Gastroesophageal sphincter (tissue), 4 donors: ENCODE results near the gene STRN. TPM values are rescaled to one million over a fixed set of nuclear protein-coding genes. Genes with fewer than 3 reads are reported as not detected.

Experiments
- ATAC-seq: fragments of 150-250 bp; one replicate; pipeline ENCODE4 v1.9.1; 2016; ENCODE audit warnings: mild to moderate bottlenecking, moderate library complexity
- H3K27ac ChIP-seq, 4 donors: fragments of 200-600 bp; sonication (generic) in 3 of 4; 1 replicate in 3 of 4; 2 replicates in 1 of 4; pipeline ENCODE4 v1.5.1; 2016 to 2019
- H3K27me3 ChIP-seq: fragments of 200-600 bp; sonication (generic); one replicate; pipeline ENCODE4 v1.5.1; 2019
- H3K36me3 ChIP-seq, 2 donors: fragments of 200-600 bp; sonication (generic); one replicate each; pipeline ENCODE4 v1.5.1; 2019; ENCODE audit warnings: control low read depth in 1 of 2
- H3K4me1 ChIP-seq, 3 donors: fragments of 200-600 bp; sonication (generic); 1 replicate in 2 of 3; 2 replicates in 1 of 3; pipeline ENCODE4 v1.5.1; 2016 to 2019; ENCODE audit warnings: control low read depth in 2 of 3
- H3K4me3 ChIP-seq, 2 donors: fragments of 200-600 bp; sonication (generic); one replicate each; pipeline ENCODE4 v1.5.1; 2019; ENCODE audit warnings: mild to moderate bottlenecking in 1 of 2, moderate library complexity in 1 of 2
- H3K9me3 ChIP-seq, 3 donors: fragments of 200-600 bp; sonication (generic); one replicate each; pipeline ENCODE4 v1.5.1; 2017 to 2019; ENCODE audit warnings: control low read depth in 2 of 3
- EP300 ChIP-seq: sonication (generic); formaldehyde crosslinking; IDR thresholded peaks from one replicate; pipeline ENCODE4 v1.6.1; 2017; ENCODE audit warnings: antibody characterized with exemption, mild to moderate bottlenecking
- POLR2A ChIP-seq, 2 donors: fragments of 450-650 bp; IDR thresholded peaks; one replicate each; pipeline ENCODE4 v1.6.1; 2017; ENCODE audit warnings: antibody characterized with exemption in 2 of 2, mild to moderate bottlenecking in 2 of 2, moderate library complexity in 1 of 2
- POLR2AphosphoS5 ChIP-seq: sonication (generic); formaldehyde crosslinking; IDR thresholded peaks from one replicate; pipeline ENCODE4 v1.6.1; 2017; ENCODE audit warnings: antibody characterized with exemption
- WGBS, 2 donors: methylation state at CpG; one replicate each; pipeline ENCODE4 v1.1.5; 2018; ENCODE audit warnings: low coverage in 1 of 2; 5-methylcytosine and 5-hydroxymethylcytosine counted together
- total RNA-seq, 4 donors: library from RNA; depleted of rRNA; stranded (reverse); fragments of >200 nt; gene quantifications; one replicate each; pipeline ENCODE4 v1.1.0, GENCODE V29; 2016
- TF ChIP-seq, protein P1 (sequence below), 4 experiments: fragments of 200-600 bp in 2 of 4; fragments of 450-650 bp in 2 of 4; sonication (generic) in 1 of 4; IDR thresholded peaks; one replicate each; pipeline ENCODE4 v1.5.1; 2017 to 2019; ENCODE audit warnings: antibody characterized with exemption in 4 of 4, mild to moderate bottlenecking in 2 of 4, moderate library complexity in 2 of 4

Gene STRN
- total RNA-seq, 4 donors from 2014 or later = 18.5 to 24.6 (median 20.9) TPM

DNA sequence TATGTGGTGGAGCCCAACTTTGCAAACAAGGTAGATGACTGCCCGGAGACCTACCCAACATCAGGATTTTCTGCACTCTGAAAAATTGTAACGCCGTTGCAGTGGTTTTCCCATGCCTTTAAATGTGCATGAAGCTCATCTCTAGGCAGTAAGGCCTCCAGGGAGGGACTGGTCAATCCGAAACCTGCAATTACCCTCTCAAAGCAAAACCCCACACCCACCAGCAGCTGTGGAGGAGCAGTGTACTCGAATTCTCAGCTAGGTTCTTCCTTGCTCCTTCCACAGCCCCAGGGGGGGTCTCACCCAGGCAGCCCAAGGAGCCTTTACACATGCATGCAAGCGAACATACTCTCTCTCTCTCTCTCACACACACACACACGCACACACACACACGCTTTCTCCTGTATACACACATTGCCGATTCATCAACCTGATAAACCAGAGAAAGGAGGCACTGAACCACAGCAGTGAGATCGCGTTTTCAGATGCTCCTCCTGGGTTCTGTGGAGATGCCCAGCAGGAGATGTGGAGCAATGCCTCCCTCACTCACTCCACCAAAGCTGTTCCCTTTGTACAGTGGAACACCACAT, 160.6 kb downstream of the STRN start:
- H3K36me3 ChIP-seq = no peaks in the 10 kb centered on the region

DNA sequence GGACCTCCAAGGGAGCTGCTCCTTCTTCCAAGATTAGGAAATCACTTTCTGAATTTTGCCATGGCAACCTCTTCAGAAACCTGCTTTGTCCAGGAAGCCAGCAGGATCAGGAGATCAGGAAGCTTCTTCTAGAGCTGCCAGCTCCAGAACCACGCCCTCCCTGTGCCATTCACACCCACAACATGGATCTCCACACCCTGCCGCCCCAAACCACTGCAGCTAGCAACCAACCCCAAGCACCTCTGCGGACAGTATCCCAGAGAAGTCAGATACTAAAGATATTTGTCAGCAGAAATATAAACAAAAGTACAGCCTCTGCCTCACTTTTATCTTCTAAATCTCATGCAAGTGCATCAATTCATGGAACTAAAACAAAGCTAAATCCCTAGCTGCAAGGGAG, 163.4 kb downstream of the STRN start:
- Histone ChIP-seq H3K36me3 (no peaks in the 10 kb centered on the region), H3K4me1 (no peaks in the 10 kb centered on the region), H3K4me3 (no peak overlapping the region), H3K27ac (no peak overlapping the region), H3K27me3 (peaks cover 16% of the 10 kb centered on the region), H3K9me3 (peaks cover 0 to 10% (median 0%) of the 10 kb centered on the region in 3 donors)
- ATAC-seq = no peak
- 80% methylated on average over 2 of the region's 3 CpGs; no CpG with 5 or more reads in 1 of the 2 donors for WGBS, 2 donors
- no peak for TF ChIP-seq POLR2AphosphoS5
- TF ChIP-seq POLR2A (IDR thresholded peaks at IDR 0.05) = no peak
- TF ChIP-seq, protein P1, sequence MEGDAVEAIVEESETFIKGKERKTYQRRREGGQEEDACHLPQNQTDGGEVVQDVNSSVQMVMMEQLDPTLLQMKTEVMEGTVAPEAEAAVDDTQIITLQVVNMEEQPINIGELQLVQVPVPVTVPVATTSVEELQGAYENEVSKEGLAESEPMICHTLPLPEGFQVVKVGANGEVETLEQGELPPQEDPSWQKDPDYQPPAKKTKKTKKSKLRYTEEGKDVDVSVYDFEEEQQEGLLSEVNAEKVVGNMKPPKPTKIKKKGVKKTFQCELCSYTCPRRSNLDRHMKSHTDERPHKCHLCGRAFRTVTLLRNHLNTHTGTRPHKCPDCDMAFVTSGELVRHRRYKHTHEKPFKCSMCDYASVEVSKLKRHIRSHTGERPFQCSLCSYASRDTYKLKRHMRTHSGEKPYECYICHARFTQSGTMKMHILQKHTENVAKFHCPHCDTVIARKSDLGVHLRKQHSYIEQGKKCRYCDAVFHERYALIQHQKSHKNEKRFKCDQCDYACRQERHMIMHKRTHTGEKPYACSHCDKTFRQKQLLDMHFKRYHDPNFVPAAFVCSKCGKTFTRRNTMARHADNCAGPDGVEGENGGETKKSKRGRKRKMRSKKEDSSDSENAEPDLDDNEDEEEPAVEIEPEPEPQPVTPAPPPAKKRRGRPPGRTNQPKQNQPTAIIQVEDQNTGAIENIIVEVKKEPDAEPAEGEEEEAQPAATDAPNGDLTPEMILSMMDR (IDR thresholded peaks at IDR 0.05) = no peak
- no peak for TF ChIP-seq EP300

More for the DNA sequence above, 160.6 kb downstream of the STRN start:
- H3K27me3 ChIP-seq = no peaks in the 10 kb centered on the region
- H3K4me3 ChIP-seq = no peak overlapping the region
- no peaks in the 10 kb centered on the region for H3K4me1 ChIP-seq
- no peak overlapping the region for H3K27ac ChIP-seq
- no peak for TF ChIP-seq POLR2AphosphoS5
- no peak for TF ChIP-seq EP300
- TF ChIP-seq POLR2A (IDR thresholded peaks at IDR 0.05) = no peak
- TF ChIP-seq, protein P1 (IDR thresholded peaks at IDR 0.05) = no peak
- peaks cover 0 to 10% (median 0%) of the 10 kb centered on the region in 3 donors for H3K9me3 ChIP-seq
- WGBS, 2 donors = 81 to 86% methylated on average over 4 to 7 of the region's 11 CpGs
- ATAC-seq = no peak

DNA sequence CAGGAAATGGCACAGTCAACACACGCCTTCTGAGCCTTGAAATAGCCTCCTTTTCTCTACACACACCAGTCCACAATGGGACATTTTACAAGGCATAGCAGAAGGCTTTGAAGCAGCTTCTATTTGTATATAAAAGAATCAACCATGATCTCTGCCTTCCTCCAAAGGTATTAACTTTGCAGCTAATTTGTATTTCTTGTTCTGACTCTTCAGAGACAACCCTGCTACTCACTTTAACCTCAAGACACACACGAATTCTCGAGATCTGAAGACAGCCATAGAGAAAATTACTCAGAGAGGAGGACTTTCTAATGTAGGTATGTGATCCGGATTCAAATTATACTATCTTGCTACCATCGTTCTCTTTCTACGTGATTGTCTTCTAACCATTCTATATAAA, 165.2 kb downstream of the STRN start:
- H3K27ac ChIP-seq = no peak overlapping the region
- no peak for ATAC-seq
- WGBS, 2 donors = 89 to 93% methylated on average over 4 to 6 of the region's 6 CpGs

DNA sequence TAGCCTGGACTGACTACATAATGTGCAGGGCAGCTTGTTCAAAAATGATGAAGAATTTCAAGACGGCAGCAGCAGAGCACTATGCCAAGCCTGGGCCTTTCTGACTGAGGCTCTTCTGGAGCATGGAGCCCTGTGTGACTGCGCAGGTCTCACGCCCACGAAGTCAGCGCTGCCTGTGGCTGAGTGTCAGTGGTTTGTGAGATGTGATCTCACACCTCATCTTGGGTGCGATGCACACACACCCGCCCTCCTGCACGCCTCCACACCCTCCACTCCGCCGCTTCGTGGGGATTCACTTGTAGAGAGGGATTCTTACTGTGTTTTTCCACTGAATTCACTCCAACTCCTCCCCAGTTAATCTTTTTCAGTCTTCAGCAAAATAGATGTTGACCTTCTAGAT, 166.0 kb downstream of the STRN start:
- ATAC-seq = no peak
- H3K4me3 ChIP-seq = no peak overlapping the region
- no peaks in the 10 kb centered on the region for H3K36me3 ChIP-seq
- H3K4me1 ChIP-seq = no peaks in the 10 kb centered on the region
- H3K9me3 ChIP-seq = peaks cover 0 to 10% (median 0%) of the 10 kb centered on the region in 3 donors
- peaks cover 17% of the 10 kb centered on the region for H3K27me3 ChIP-seq
- TF ChIP-seq EP300 (no peak), POLR2A (IDR thresholded peaks at IDR 0.05) (no peak), POLR2AphosphoS5 (no peak)
- TF ChIP-seq, protein P1 (IDR thresholded peaks at IDR 0.05) = no peak
- no peak overlapping the region for H3K27ac ChIP-seq
- WGBS, 2 donors = 83 to 95% methylated on average over 1 to 11 of the region's 11 CpGs

More for the DNA sequence above, 165.2 kb downstream of the STRN start:
- H3K27me3 ChIP-seq = peaks cover 17% of the 10 kb centered on the region
- no peaks in the 10 kb centered on the region for H3K4me1 ChIP-seq
- H3K36me3 ChIP-seq = no peaks in the 10 kb centered on the region
- no peak overlapping the region for H3K4me3 ChIP-seq
- TF ChIP-seq POLR2A (IDR thresholded peaks at IDR 0.05) (no peak), POLR2AphosphoS5 (no peak), EP300 (no peak)
- TF ChIP-seq, protein P1 (IDR thresholded peaks at IDR 0.05) = no peak
- peaks cover 0 to 10% (median 0%) of the 10 kb centered on the region in 3 donors for H3K9me3 ChIP-seq

DNA sequence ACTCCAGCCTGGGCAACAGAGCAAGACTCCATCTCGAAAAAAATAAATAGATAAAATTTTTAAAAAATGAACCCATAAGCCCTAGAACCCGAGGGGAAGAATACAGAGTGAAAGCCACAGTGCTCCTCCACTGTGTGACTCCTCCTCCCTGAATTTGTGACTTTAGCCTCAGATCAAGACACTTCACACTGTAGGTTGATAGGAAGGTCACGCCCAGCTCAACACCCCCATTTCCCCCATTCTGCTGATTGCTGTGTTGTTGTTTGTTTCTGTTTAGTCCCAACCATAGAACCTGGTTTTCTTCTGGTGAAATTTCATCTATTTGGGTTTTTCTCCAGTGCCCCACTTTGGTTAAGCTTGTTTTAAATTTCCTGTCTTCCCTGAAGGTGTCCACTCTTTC, 167.6 kb downstream of the STRN start:
- H3K36me3 ChIP-seq = no peaks in the 10 kb centered on the region

More for the DNA sequence above, 167.6 kb downstream of the STRN start:
- Histone ChIP-seq H3K27ac (no peak overlapping the region), H3K4me3 (no peak overlapping the region), H3K9me3 (peaks cover 0 to 10% (median 0%) of the 10 kb centered on the region in 3 donors), H3K4me1 (no peaks in the 10 kb centered on the region), H3K27me3 (peaks cover 17% of the 10 kb centered on the region)
- no peak for ATAC-seq
- TF ChIP-seq, protein P1 (IDR thresholded peaks at IDR 0.05) = no peak
- TF ChIP-seq POLR2A (IDR thresholded peaks at IDR 0.05) = no peak
- no peak for TF ChIP-seq POLR2AphosphoS5
- TF ChIP-seq EP300 = no peak
- WGBS, 2 donors = 79 to 84% methylated on average over 2 to 3 of the region's 3 CpGs
